ENCODE measurements around the gene ZFP3. TPM values are rescaled to one million over a fixed set of nuclear protein-coding genes. Genes with fewer than 3 reads are reported as not detected.

ZFP3 gene
- total RNA-seq, 1 experiment from 2014 or later: 0.11 TPM

DNA sequence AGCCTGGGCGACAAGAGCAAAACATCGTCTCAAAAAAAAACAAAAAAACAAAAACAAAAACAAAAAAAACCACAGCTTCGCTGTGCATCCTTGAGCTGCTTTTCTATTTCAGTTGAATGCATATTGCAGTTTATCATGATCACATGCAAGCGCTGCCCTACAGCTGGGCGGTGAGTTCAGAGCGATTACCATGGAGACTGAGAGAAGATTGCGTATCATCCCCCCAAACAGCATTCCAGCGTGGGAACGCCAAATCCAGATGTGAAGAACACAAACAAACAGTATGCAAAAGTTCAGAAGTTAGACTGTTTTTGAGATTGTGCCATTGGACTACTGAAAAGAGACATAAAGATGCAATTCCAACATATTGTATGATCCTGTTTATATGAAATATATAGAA, 28.0 kb upstream of the ZFP3 start:
- Histone ChIP-seq H4K5ac (ENCODE audit: insufficient read length, low read depth, low read length) (no peak overlapping the region), H2BK120ac (ENCODE audit: low read depth, low read length, poor library complexity, severe bottlenecking) (no peak overlapping the region), H3K27ac (ENCODE audit: insufficient read length, low read depth, low read length) (no peak overlapping the region), H3K56ac (ENCODE audit: insufficient read length, low read depth, low read length) (no peak overlapping the region), H3K4ac (ENCODE audit: low read depth, low read length) (no peak overlapping the region), H4K91ac (ENCODE audit: insufficient read length, low read depth, low read length) (no peak overlapping the region), H3K18ac (ENCODE audit: insufficient read length, low read depth, low read length) (no peak overlapping the region), H3K9ac (ENCODE audit: extremely low read depth, insufficient read length, low read length) (no peak overlapping the region), H3K4me1 (ENCODE audit: insufficient read depth, low read length) (no peaks in the 10 kb centered on the region), H2BK20ac (ENCODE audit: low read depth, low read length, poor library complexity, severe bottlenecking) (no peak overlapping the region), H2AFZ (ENCODE audit: low read length) (no peak overlapping the region), H3K9me3 (ENCODE audit: control insufficient read depth, low read depth, low read length) (no peaks in the 10 kb centered on the region), H3T11ph (ENCODE audit: low read length) (no peak overlapping the region), H3K79me2 (ENCODE audit: insufficient read depth, low read length) (no peaks in the 10 kb centered on the region), H4K8ac (replicated peaks; ENCODE audit: insufficient read length, low read depth, low read length) (no peak overlapping the region), H3K23ac (ENCODE audit: insufficient read length, low read depth, low read length) (no peak overlapping the region), H2BK15ac (ENCODE audit: low read depth, low read length) (no peak overlapping the region), H3K4me2 (ENCODE audit: insufficient read depth, insufficient read length, low read length) (no peak overlapping the region), H2BK5ac (ENCODE audit: insufficient read length, low read length) (no peak overlapping the region), H2AK5ac (ENCODE audit: insufficient read length, low read length) (no peak overlapping the region), H4K20me1 (ENCODE audit: control insufficient read depth, insufficient read depth, insufficient read length) (no peaks in the 10 kb centered on the region), H3K23me2 (ENCODE audit: insufficient read length, low read depth, low read length, poor library complexity, severe bottlenecking) (no peaks in the 10 kb centered on the region), H3K27me3 (ENCODE audit: insufficient read depth, low read length) (no peaks in the 10 kb centered on the region), H3K14ac (ENCODE audit: insufficient read depth, low read length) (no peak overlapping the region), H3K79me1 (ENCODE audit: insufficient read depth, low read depth, low read length, poor library complexity, severe bottlenecking) (no peaks in the 10 kb centered on the region), H2BK12ac (ENCODE audit: insufficient read length, low read depth, low read length) (no peak overlapping the region)
- Mint-ChIP-seq H3K4me1 (no peaks in the 10 kb centered on the region), H3K4me3 (no peak overlapping the region), H3K9me3 (peaks cover 3 to 4% of the 10 kb centered on the region in 2 experiments; a peak in 2 of 5 replicates), H3K27me3 (ENCODE audit: low read depth) (peaks cover 2% of the 10 kb centered on the region), H3K27ac (no peak overlapping the region), H3K36me3 (ENCODE audit: insufficient read depth in 1 of 3, low read depth in 3 of 3) (peaks cover 0 to 5% (median 2%) of the 10 kb centered on the region in 3 experiments; a peak in 3 of 7 replicates)
- no peak for DNase-seq
- TF ChIP-seq, protein P1, sequence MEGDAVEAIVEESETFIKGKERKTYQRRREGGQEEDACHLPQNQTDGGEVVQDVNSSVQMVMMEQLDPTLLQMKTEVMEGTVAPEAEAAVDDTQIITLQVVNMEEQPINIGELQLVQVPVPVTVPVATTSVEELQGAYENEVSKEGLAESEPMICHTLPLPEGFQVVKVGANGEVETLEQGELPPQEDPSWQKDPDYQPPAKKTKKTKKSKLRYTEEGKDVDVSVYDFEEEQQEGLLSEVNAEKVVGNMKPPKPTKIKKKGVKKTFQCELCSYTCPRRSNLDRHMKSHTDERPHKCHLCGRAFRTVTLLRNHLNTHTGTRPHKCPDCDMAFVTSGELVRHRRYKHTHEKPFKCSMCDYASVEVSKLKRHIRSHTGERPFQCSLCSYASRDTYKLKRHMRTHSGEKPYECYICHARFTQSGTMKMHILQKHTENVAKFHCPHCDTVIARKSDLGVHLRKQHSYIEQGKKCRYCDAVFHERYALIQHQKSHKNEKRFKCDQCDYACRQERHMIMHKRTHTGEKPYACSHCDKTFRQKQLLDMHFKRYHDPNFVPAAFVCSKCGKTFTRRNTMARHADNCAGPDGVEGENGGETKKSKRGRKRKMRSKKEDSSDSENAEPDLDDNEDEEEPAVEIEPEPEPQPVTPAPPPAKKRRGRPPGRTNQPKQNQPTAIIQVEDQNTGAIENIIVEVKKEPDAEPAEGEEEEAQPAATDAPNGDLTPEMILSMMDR (conservative IDR thresholded peaks at IDR 0.05): no peak
- WGBS (ENCODE audit: extremely low coverage, insufficient read length, low lambda C conversion rate): no CpG with 5 or more reads among the region's 9 CpGs

Data from H9 (cell line).